ENCODE data around the gene SYNE2.
"Not testable (repeated sequence)": the region's sequence is repeated elsewhere in the genome, so short reads cannot be mapped to it uniquely, and the experiment has no call there.

SYNE2 gene

GRCh38 chr14:64176330-64176729 is 323.5 kb downstream of the SYNE2 start:
- no peak for TF ChIP-seq CTCF (IDR thresholded peaks at IDR 0.05; ENCODE audit: control insufficient read depth, extremely low read depth, insufficient read depth)
- no peak for DNase-seq (ENCODE audit: low read depth)
- H3K4me3 ChIP-seq (ENCODE audit: low read depth, low read length) = no peak overlapping the region

- TF ChIP-seq CTCF (IDR thresholded peaks at IDR 0.05; ENCODE audit: control insufficient read depth, extremely low read depth, insufficient read depth) = no peak
- no peak for DNase-seq (ENCODE audit: low read depth)
- no peak overlapping the region for H3K4me3 ChIP-seq (ENCODE audit: low read depth, low read length)
Observed at GRCh38 chr14:64178814-64179213, 326.0 kb downstream of the SYNE2 start.

- DNase-seq (ENCODE audit: low read depth); H3K4me3 ChIP-seq (ENCODE audit: low read depth, low read length): not testable (repeated sequence)
Observed at GRCh38 chr14:64182908-64183307, 330.1 kb downstream of the SYNE2 start.

- no peak overlapping the region for H3K4me3 ChIP-seq (ENCODE audit: low read depth, low read length)
- no peak for TF ChIP-seq CTCF (IDR thresholded peaks at IDR 0.05; ENCODE audit: control insufficient read depth, extremely low read depth, insufficient read depth)
- no peak for DNase-seq (ENCODE audit: low read depth)
Observed at GRCh38 chr14:64184103-64184729, 331.4 kb downstream of the SYNE2 start.

- TF ChIP-seq CTCF (IDR thresholded peaks at IDR 0.05; ENCODE audit: control insufficient read depth, extremely low read depth, insufficient read depth) = no peak
- no peak for DNase-seq (ENCODE audit: low read depth)
- H3K4me3 ChIP-seq (ENCODE audit: low read depth, low read length) = no peak overlapping the region
Observed at GRCh38 chr14:64185184-64185583, 332.4 kb downstream of the SYNE2 start.

GRCh38 chr14:64186231-64187129 is 333.7 kb downstream of the SYNE2 start:
- DNase-seq (ENCODE audit: low read depth) = no peak
- no peak for TF ChIP-seq CTCF (IDR thresholded peaks at IDR 0.05; ENCODE audit: control insufficient read depth, extremely low read depth, insufficient read depth)
- no peak overlapping the region for H3K4me3 ChIP-seq (ENCODE audit: low read depth, low read length)

- no peak overlapping the region for H3K4me3 ChIP-seq (ENCODE audit: low read depth, low read length)
- no peak for TF ChIP-seq CTCF (IDR thresholded peaks at IDR 0.05; ENCODE audit: control insufficient read depth, extremely low read depth, insufficient read depth)
- DNase-seq (ENCODE audit: low read depth) = no peak
Observed at GRCh38 chr14:64187331-64187730, 334.5 kb downstream of the SYNE2 start.
